ENCODE data around the gene JMY.

Gene JMY, protein sequence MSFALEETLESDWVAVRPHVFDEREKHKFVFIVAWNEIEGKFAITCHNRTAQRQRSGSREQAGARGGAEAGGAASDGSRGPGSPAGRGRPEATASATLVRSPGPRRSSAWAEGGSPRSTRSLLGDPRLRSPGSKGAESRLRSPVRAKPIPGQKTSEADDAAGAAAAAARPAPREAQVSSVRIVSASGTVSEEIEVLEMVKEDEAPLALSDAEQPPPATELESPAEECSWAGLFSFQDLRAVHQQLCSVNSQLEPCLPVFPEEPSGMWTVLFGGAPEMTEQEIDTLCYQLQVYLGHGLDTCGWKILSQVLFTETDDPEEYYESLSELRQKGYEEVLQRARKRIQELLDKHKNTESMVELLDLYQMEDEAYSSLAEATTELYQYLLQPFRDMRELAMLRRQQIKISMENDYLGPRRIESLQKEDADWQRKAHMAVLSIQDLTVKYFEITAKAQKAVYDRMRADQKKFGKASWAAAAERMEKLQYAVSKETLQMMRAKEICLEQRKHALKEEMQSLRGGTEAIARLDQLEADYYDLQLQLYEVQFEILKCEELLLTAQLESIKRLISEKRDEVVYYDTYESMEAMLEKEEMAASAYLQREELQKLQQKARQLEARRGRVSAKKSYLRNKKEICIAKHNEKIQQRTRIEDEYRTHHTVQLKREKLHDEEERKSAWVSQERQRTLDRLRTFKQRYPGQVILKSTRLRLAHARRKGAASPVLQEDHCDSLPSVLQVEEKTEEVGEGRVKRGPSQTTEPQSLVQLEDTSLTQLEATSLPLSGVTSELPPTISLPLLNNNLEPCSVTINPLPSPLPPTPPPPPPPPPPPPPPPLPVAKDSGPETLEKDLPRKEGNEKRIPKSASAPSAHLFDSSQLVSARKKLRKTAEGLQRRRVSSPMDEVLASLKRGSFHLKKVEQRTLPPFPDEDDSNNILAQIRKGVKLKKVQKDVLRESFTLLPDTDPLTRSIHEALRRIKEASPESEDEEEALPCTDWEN

DNA sequence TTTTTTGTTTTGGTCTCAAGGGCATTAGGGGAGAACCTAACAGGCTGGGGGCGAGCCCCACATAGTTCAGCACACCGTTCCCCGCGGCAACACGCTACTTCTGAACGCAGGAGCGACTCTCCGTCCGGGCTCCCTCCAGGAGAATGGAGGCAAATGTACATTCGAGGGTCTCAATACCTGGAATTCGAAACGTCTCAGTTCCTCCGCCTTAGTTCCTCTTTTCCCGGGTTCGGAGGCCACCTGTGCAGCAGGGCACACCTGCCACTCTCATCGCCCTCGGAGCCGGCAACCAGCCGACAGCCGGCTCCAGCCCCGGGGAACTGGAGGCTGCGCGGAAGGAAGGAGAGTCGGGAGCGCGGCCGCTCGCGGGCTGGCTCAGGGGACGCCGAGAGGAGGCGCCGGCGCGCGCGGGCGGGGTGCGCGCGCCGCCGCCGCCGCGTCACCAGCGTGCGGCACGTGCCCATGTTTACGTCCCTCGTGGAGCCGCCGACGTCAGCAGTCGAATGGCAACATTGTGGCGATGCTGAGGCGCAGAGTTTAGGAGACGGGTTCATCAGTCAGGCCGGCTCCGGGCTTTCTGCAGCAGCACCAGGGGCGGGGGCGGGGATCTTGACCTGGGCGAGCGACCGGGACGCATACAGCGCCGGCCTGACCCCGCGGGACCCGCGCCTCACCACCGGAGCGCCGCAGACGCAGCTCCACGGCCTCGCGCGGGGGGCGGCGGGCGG, at the start of gene JMY:
Gene JMY (plus strand): TSS at position 498 of the 728 bp plus-strand sequence. CDS start 520 bp downstream, outside the sequence.
- DNase-seq: peak; percentile 94

DNA sequence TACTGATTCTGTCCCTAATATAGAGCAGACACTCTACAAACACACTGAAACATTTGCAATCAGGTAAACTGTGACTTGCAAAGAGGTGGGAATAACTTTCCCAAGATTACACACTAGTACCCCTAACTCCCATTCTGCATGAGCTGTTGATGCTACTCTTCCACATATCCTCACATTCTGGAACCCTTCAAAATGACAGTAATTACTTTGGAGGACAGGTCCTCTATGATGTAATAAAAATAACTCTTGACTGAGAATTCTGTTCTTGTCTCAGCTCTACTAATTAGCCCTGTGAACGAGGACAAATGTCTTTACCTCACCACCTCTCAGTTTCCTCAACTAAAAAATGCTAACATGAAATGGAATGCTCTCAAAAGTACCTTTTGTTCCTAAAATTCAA, 49.5 kb upstream of the JMY start:
- DNase-seq: no peak

DNA sequence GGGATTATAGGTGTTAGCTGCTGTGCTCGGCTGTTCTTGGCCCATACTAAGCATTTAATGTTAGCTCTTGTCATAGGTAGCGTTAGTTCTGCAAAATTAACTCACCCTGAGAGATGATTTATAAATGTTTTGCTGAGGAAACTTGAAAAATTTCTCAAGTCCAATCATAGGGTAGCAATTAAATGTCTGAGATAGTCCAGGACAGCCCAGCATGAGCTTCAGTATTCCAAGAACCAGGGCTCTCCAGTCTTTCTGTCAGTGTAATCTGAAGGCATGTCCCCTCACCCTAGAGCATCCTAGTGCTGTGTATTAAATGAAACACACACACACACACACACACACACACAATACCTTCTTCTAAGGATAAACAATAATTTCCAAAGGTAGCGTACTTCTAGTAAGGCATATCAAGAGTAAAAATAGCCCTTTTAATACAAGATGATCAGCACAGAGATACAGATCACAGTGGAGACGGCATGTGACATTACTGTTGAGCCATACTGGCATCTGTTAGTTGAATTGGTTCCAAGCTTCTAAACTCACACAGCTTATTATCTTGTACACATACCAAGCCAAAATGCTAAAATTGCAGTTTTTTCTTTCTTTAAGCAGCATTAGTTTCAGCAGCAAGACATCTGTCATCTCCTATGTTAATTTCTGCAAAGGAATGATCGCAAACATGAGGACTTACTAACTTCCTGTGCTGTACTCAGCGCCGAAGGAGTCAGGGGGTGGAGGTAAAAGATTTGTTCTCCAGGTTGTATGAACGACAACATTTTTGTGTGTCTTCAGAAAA, 46.3 kb upstream of the JMY start:
- no peak for DNase-seq

DNA sequence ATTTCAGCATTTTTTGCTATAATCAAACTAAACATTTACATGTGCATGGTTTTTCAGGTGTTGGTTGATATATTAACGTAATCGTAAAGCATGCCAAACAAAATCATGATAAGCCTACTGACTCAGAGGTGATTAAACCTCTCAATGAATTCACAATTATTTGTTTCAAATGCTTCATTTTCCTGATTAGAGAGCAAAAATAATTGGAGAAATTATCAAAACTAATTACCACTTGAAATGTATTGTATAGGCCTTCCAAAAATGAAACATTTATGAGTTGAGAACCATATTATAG, 45.7 kb upstream of the JMY start:
- no peak for DNase-seq

DNA sequence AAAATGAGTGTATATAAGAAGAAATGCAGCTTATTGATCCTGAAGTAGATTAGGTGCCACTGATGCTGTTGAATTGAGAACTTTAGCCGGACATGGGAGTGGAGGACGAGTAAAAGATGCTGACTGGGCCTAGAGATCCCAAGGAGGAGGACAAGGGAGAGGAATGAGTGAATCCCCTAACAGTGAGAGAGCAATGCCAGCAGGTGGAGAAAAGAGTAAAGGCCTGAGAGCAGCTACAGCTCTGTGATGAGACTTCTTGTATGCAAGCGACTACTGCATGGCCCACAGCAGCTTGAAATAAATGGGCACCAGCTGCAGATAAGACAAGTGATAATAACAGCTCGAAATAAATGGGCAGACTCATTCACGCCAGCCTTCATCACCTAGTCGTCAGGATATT, 44.5 kb upstream of the JMY start:
- no peak for DNase-seq

DNA sequence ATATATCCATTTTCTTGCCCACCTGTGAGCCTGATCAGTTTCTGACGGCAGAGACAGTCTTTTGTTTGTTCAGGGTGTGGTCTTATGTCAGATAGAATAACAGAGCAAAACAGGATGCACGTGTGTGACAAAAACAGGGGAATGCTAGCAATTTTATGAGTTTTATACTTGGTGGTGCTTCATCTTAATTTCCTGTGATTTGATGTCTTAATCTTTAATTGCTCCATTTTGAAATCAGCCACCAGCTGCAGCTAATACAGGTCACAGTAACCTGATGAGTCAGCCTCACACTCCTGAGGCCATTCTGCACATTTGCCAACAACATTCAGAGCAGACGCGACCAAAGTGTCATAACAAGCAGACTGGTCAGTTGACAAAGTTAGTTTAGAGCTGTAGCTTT, 42.3 kb upstream of the JMY start:
- DNase-seq: no peak

DNA sequence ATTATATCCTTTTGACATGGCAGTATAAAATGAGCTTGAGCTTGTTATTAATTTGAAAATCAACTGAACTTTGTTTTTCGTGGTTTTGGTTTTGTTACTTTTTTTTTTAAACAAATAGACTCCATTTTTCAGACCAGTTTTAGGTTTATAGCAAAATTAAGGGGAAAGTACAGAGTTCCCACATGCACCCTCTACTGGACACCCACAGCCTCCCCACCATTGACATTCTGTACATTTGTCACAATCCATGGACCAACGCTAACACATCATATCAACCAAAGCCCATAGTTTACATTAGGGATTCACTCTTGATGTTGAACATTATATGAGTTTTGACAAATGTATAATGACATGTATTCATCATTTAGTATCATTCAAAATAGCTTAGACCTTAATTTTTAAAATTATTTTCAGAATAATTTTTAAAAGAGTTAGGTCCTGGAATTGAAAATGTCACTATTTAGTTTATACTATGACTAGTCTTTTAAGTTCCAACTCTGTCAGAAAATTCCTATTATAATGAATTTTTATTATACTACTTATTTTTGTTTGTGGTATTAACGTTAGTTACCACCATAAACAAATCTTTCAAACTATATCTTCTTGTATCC, 35.3 kb upstream of the JMY start:
- peak; percentile 41 for DNase-seq

DNA sequence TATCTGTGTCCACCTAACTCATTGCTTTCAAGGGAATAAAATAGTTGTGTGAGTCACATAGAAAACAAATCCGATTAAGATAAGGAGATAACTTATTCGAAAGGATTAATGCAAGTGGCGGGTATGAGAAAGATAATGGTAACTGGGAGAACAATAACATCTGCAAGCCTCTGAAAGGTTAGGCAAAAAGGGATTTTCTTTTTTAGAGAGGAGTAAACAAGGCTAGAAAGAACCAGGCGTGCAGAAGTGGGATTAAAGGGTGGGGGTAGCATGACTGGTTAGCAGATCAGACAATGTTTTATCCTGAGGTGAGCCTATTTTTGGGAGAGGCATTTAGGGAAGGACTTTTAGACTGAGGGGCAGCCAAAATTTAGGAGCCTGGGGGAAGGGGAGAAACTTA, 34.7 kb upstream of the JMY start:
- no peak for DNase-seq

DNA sequence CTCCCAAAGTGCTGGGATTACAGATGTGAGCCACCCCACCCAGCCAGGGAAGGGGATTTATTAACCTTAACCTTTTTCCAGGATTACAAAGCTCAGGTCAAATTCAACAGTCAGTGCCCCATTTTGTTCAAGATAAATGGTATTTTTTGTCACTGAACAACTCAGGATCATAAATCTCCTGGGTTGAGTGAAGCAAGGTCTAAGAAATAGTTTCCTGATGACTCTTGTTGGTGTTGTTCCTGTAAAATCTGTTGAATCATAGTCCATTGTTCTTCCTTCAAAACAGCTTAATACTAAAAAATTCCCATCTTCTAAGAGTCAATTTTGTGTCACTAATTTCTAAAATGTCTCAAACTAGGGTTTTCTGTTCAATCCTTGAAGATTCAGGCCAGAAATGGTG, 33.9 kb upstream of the JMY start:
- no peak for DNase-seq

DNA sequence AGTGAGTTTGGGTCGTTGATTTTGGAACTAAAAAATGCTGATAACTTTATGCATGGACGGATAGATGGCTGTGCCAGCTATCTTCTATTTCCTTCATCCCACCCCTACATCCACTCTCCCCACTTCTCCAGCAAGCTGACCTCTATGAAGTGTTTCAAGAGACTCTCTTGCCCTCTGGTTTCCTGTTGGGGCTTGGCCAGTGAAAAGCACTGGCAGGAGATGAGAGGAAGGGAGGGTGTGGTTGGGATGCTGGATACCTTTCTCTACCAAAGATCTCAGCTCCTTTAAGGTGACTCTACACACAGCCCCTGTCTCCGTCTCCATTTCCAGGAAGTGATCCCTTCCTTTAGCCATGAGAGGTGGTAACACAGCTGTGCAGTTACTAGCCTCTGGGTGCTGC, 30.0 kb upstream of the JMY start:
- no peak for DNase-seq

DNA sequence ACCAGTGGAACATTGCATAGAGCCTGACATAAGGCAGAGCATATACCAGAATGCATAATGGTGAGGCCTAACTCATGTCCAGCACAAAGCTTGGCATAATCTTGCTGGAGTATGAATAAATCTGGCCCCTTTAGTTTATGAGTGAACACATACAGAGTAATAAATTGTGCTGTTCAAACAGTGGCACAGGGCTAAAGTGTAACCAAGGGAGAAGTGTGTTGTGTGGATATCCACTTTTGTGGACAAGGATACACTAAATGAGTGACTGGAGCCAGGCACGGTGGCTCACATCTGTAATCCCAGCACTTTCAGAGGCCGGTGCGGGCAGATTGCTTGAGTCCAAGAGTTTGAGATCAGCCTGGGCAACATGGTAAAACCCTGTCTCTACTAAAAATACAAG, 29.4 kb upstream of the JMY start:
- DNase-seq: no peak

DNA sequence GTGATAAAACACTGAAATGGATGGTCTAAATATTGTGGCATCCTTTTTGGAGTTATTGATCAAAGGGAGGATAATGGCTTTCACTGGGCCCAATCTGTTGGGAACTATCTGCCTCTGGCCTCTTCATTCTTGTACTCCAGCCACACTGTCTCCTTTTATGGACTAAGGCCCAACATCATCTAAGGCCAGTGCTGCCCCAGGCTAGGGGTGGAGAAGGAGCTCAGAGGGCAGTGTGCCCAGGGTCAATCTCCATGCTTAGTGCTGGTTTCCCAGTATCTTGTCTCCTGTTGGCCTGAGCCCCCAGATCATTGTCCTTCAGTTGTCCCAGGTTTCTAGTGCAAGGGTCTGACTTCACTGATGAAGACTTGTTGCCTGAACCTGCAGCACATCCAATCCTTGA, 26.4 kb upstream of the JMY start:
- no peak for DNase-seq

DNA sequence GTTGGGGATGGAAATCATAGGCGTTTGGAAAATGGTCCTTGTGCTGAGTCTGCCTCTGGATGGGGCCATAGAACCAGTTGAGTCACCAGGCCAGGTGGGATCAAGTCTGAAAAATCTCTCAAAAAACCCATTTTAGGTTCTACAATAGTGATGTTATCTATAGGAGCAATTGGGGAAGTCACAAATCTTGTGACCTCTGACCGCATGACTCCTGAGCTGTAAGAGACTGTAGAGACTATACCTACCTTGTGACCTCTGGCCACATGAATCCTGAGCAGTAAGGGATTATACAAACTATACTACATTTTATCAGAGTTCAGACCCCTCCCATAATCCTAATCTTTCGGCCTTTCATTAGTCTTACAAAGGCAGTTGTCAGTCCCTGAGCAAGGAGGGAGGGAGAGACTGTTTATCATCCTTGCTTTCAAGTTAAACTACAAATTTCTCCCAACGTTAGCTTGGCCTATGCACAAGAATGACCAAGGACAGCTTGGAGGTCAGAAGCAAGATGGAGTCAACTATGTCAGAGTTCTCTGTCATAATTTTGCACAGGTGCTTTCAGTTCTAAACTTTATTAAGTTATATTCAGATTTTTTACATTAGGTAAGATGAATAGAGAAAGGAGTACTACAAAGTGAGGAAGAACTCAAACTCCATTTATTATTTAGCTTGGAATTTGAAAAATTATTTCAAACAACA, 11.5 kb upstream of the JMY start:
- DNase-seq: no peak

DNA sequence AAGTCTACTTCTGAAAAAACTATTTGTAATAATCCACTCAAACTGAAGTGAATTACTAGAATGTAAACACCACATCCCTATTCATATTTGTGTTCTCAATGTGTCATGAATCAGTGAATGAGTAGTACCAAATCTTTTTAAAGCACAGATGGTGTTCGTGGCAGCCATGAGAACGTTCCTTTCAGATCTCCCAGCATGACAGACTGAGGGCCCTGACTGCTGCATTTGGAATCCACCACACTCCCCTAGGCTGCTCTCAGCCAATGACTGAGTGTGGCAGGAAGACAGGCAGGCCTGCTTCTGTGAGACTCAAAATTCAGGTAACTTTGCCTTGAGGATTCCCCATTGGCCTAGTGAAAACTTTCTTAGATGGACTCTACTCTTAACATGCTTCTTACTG, 10.9 kb upstream of the JMY start:
- no peak for DNase-seq

DNA sequence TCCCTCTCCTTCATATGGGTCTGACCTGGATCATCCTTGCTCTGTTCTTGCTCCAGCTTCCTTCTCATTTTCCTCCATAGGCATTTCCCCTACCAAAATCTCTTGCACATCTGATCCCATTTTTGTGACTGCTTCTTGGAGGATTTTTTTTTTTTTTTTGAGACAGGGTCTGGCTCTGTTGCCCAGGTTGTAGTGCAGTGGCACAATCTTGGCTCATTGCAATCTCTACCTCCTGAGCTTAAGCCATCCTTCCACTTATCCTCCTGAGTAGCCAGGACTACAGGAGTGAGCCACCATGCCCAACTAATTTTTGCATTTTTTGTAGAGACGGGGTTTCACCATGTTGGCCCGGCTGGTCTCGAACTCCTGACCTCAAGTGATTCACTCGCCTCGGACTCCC, 10.5 kb upstream of the JMY start:
- no peak for DNase-seq

DNA sequence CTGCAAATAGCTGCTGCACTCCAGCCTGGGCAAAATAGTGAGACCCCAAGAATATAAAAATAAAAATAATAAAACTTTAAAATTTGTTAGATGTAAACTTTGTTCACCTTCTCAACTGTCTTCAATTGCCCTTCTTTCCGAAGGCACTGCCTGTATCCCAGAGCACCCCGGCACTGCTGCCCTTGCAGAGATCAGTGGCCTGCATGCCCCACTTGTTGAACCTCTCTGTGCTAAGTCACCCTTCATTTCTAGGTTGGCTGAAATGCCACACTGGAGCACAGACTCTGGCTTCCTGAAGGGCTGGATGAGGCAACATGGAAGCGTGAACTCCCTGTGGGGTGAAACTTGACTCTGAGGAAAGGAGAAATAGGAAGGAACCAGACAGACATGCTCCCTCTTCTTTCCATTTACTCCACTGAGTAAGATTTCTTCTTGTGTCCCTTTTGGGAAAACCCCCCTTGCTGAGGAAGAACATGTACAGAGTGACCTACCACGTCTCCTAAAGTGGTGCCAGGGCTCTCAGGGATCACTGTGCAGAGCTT, 8.4 kb upstream of the JMY start:
- DNase-seq: no peak

DNA sequence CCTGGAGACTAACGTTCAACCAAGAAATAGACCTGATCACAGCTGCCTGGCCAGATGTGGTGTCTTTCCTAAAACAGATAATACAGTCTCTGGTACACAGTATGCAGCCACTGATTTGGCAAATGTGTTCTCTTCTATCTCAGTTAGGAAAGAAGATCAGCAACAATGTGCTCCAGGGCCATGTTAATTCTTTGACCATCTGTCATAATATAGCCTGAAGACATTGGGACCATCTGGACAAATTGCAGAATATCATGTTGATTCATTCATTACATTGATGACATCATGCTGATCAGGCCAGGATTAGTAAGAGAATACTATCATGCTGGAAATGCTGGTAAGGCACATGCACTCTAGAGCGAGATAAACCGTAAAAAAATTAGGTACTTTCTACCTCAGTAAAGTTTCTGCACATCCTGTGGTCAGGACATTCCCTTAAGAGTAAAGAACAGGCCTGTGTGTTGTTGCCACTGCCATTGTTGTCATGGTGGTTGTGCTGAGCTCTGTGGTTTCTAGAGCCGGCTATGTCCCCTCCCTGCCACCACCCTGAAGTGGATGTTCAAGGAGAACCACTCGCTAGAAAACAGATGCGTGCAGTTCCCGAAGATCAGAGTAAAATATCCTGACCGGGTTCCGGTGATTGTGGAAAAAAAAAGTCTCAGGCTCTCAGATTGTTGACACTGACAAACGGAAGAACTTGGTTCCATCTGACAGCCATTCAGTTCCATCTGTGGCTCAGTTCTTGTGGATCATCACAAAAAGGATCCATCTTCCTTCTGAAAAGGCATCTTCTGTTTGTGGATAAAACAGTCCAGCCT, 6.4 kb upstream of the JMY start:
- peak; percentile 42 for DNase-seq

DNA sequence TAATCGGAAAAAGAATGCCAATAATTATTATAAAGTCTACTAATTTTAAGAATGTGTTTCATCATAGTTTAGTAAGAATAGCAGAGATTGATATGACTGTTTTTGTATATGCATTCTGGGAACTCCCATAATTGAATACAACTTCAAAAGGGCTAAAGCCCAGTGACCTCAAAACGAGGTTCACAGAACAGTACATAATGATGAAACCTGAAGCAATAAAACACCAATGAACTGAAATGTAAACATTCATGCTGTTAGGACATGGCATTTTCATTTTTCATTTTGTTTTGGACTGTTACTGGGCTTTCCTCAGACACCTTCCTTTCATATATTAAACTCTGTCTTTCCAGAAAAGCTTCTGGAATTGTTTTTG, 684 bp upstream of the JMY start:
- no peak for DNase-seq

DNA sequence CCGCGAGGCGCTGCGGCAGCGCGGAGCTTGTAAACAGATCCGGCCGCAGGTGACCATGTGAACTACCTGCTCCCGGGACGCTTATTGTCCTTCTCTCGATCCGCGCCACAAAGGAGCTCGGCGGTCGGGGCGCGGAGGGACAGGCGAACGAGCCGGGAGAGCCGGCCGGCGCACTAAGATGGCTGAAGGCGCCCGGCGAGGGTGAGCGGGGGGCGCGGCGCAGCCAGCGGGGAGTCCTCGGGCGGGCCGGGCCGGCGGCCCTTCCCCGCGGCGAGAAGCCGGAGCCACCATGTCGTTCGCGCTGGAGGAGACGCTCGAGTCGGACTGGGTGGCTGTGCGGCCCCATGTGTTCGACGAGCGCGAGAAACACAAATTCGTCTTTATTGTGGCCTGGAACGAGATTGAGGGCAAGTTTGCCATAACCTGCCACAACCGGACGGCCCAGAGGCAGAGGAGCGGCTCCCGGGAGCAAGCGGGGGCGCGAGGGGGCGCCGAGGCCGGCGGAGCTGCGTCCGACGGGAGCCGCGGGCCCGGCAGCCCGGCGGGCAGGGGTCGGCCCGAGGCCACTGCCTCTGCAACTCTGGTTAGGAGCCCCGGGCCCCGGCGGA, 535 bp downstream of the JMY start:
- peak; percentile 47 for DNase-seq
